Mucosa of descending colon (tissue), 3 donors: ENCODE data around the gene MAML2. TPM values are rescaled to one million over a fixed set of nuclear protein-coding genes. Genes with fewer than 3 reads are reported as not detected.

Experiments
- ATAC-seq: fragments of 200-7000 bp; cut with Tn5 transposase; one replicate; pipeline ENCODE4 v1.9.1; 2020; ENCODE audit warnings: mild to moderate bottlenecking, moderate library complexity
- DNase-seq, 3 donors: peaks; one replicate each; pipeline ENCODE4 v3.0.0-alpha.2; 2020
- H3K36me3 ChIP-seq: fragments of 200-600 bp; one replicate; pipeline ENCODE4 v1.8.0; 2021; ENCODE audit warnings: low read depth, mild to moderate bottlenecking
- H3K4me1 ChIP-seq: fragments of 200-600 bp; one replicate; pipeline ENCODE4 v1.8.0; 2021; ENCODE audit warnings: low read depth, mild to moderate bottlenecking
- H3K4me3 ChIP-seq: fragments of 200-600 bp; one replicate; pipeline ENCODE4 v1.8.0; 2021; ENCODE audit warnings: mild to moderate bottlenecking
- H3K9me3 ChIP-seq: fragments of 200-600 bp; one replicate; pipeline ENCODE4 v1.8.0; 2021; ENCODE audit warnings: mild to moderate bottlenecking
- intact Hi-C, 2 donors: fragments of 100-400 bp; cut with DNase I in 1 of 2; cut with micrococcal nuclease in 1 of 2; formaldehyde crosslinking; loops; one replicate each; pipeline versions ENCODE4 v1.11.0 to v1.11.1; 2022; cut with DNase I, micrococcal nuclease
- total RNA-seq, 3 donors: library from RNA; stranded (reverse); fragmentation: NEBNext Ultra II Directional in 2 of 3; extraction: Animal tissue kit (Norgen Biotek cat#: 25700) in 2 of 3; gene quantifications; one replicate each; pipeline versions ENCODE4 v1.2.1 to v1.2.4, GENCODE V29; 2021 to 2023
- TF ChIP-seq, protein P1 (sequence below): fragments of 200-600 bp; IDR thresholded peaks from one replicate; pipeline ENCODE4 v1.8.0; 2022; ENCODE audit warnings: antibody characterized with exemption, mild to moderate bottlenecking
- donor health status: DM: no; HTN: no; CAD: no; lungs with moderate emphysema.
- donor health status: DM: no; HTN: no; CAD: no.
- donor health status: DM: no; HTN: yes; CAD: no.

MAML2 gene
- total RNA-seq, 3 donors from 2014 or later: 15.2 to 26.4 (median 15.8) TPM

- Histone ChIP-seq H3K4me3 (peak overlapping the region; percentile 4), H3K9me3 (no peaks in the 10 kb centered on the region), H3K4me1 (peaks cover 17% of the 10 kb centered on the region), H3K36me3 (no peaks in the 10 kb centered on the region)
- ATAC-seq (peak; percentile 95), DNase-seq (peak; percentile 94 to 96 (median 95))
- intact Hi-C loops: no loop called here
- TF ChIP-seq, protein P1, sequence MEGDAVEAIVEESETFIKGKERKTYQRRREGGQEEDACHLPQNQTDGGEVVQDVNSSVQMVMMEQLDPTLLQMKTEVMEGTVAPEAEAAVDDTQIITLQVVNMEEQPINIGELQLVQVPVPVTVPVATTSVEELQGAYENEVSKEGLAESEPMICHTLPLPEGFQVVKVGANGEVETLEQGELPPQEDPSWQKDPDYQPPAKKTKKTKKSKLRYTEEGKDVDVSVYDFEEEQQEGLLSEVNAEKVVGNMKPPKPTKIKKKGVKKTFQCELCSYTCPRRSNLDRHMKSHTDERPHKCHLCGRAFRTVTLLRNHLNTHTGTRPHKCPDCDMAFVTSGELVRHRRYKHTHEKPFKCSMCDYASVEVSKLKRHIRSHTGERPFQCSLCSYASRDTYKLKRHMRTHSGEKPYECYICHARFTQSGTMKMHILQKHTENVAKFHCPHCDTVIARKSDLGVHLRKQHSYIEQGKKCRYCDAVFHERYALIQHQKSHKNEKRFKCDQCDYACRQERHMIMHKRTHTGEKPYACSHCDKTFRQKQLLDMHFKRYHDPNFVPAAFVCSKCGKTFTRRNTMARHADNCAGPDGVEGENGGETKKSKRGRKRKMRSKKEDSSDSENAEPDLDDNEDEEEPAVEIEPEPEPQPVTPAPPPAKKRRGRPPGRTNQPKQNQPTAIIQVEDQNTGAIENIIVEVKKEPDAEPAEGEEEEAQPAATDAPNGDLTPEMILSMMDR: no peak
Measured at GRCh38 chr11:96242971-96243647, 99.9 kb downstream of the MAML2 start.

DNA sequence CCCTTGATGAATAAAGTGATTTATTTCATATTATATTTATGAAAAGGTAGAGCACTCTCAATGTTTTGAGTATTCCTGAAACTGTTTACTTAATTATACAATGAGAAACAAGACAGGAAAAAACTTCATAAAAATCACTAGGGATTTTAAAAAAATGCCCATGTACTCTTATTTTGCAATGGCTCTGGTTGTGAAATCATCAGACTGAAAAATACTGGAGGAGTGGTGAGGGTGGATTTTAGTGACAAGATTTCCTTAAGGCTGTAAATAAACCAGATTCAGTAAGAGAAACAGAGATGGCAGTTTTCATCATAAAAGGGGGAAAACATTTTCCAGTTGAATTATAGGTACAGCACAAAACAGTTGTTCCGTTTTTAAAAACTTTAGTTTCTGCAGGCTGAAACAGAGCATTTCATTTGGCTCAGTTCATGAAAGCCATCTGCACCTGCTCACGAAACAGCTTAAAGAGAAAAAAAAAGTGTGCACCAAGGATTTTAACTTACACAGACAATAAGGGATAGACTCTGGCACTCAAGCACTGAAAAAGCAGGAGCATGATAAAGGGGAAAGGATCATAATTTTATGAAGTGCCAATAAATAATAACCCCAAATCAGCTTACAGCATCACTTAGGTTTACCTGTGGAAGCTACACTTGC, 100.7 kb downstream of the MAML2 start:
- intact Hi-C loops: no loop called here
- ATAC-seq: no peak
- no peaks in the 10 kb centered on the region for H3K9me3 ChIP-seq

DNA sequence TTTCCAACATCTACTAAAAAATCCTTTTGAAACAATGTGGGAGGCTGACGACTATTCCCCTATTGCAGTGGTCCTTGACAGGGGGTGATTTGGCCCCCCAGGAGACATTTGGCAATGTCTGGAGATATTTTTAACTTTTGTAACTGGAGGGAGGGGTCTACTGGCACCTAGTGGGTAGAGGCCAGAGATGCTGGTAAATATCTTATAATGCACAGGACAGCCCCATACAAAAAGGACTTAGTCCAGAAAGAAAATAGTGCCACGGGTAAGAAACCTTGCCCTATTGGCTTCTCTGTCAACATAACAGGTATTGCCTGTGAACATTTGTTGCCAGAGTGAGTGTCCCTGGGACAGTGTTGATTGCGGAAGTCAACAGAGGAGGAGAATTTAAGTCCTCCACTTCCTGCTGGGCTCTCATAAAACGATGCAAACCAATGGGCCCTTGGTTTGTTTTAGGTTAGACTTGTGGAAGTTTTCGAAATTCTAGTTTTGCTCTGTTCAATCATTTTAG, 101.6 kb downstream of the MAML2 start:
- Histone ChIP-seq H3K36me3 (no peaks in the 10 kb centered on the region), H3K4me3 (no peak overlapping the region), H3K9me3 (no peaks in the 10 kb centered on the region), H3K4me1 (peaks cover 17% of the 10 kb centered on the region)
- intact Hi-C loops: no loop called here
- ATAC-seq (peak; percentile 83), DNase-seq (peak in 1 of 3 donors; percentile 64)
- TF ChIP-seq, protein P1: no peak

More for the DNA sequence above, 100.7 kb downstream of the MAML2 start:
- DNase-seq: no peak
- no peaks in the 10 kb centered on the region for H3K36me3 ChIP-seq
- TF ChIP-seq, protein P1: no peak
- peaks cover 17% of the 10 kb centered on the region for H3K4me1 ChIP-seq
- H3K4me3 ChIP-seq: no peak overlapping the region

GRCh38 chr11:96238563-96239135, 104.3 kb downstream of the MAML2 start:
- no peak for ATAC-seq
- TF ChIP-seq, protein P1: no peak
- intact Hi-C loops: no loop called here
- Histone ChIP-seq H3K4me1 (peaks cover 17% of the 10 kb centered on the region), H3K36me3 (no peaks in the 10 kb centered on the region), H3K4me3 (no peak overlapping the region), H3K9me3 (no peaks in the 10 kb centered on the region)
- no peak for DNase-seq

- no peaks in the 10 kb centered on the region for H3K9me3 ChIP-seq
- TF ChIP-seq, protein P1: no peak
- ATAC-seq (no peak), DNase-seq (no peak)
- intact Hi-C loops: no loop called here
- H3K36me3 ChIP-seq: no peaks in the 10 kb centered on the region
- peaks cover 15% of the 10 kb centered on the region for H3K4me1 ChIP-seq
- no peak overlapping the region for H3K4me3 ChIP-seq
Measured at GRCh38 chr11:96237766-96238266, 105.2 kb downstream of the MAML2 start.
